ENCODE data around the gene DCST1.
A peak's percentile ranks its signal among the peaks of the same experiment; 100 is the strongest.

The DCST1 gene

GRCh38 chr1:155032886-155033285, 738 bp upstream of the DCST1 start:
- no peak for DNase-seq (ENCODE audit: low read depth in 2 of 2)

DNA sequence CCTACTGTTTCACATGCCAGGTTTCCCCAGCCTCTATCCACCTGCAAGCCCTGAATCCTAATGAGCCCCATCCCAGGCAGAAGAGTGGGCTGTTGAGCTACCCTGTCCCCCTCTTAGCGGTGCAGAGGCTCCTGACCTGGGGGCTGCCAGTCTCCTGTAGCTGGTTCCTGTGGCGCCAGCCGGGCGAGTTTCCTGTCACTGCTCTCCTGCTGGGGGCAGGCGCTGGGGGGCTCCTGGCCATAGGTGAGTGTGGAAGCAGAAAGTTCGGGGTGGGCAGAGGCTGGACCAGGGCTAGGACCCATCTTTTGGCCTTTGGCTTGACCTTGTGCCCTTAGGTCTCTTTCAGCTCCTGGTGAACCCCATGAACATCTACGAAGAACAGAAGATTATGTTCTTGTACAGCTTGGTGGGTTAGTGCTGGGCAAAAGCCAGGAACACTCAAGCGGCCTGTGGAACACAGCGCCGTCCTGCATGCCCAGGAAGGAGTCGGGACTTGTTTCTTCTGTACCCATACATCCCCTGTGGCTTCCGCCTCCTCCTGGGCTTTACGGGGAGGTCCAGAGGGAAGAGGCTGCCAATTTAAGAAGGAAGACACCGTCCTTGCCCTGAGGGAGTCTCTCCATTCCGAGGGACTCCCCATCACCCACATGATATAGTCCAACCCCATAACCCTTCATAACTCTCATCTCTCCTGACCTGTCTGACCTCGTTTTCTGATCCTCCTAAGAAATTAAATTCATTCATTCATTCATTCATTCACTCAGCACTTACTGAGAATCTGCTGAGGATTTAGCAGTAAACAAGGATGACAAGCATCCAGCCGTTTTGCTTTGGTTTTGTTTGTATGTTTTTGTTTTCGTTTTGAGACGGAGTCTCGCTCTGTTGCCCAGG, 939 bp downstream of the DCST1 start:
- no peak for DNase-seq (ENCODE audit: low read depth in 2 of 2)

DNA sequence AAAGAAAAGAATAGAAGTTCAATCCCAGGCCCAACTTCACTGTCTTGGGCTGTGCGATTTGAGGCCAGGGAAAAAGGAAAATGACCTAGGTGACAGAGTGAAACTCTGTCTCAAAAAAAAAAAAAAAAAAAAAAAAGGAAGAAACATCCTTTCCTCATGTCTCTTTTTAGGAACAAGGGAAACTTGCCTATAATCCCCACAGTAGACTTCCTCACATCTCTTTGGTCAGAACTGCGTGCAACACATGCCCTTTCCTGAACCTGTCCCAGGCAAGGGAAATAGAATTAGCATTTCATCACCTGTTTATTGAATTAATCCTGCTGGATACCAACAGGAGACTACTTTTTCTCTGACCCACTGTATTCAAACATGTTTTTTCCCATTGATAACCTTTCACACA, 2.3 kb downstream of the DCST1 start:
- DNase-seq (ENCODE audit: low read depth in 2 of 2) = no peak

DNA sequence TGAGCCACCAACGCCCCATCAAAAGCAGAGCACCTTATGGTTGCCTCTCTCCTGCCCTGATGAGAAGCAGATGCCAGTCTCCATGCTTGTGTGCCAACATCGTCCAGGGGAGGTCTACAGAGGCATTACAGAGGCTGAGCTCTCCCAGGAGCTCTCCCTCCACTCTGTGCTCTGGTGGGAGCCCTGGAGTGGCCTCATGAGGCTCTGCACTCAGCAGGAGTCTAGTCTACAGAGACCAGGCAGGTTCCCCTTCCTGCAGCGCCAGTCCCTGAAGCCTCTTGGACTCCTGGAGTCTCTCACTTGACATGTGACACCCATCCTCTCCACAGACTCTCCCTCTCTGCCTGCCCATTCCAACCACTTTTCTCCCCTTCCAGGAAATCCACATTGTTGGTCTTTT, 3.4 kb downstream of the DCST1 start:
- DNase-seq (ENCODE audit: low read depth in 2 of 2) = no peak

GRCh38 chr1:155037851-155038441, 4.3 kb downstream of the DCST1 start:
- no peak for DNase-seq (ENCODE audit: low read depth in 2 of 2)

- DNase-seq (ENCODE audit: low read depth in 2 of 2) = no peak
Observed at GRCh38 chr1:155038602-155039307, 5.1 kb downstream of the DCST1 start.

GRCh38 chr1:155039308-155039669, 5.7 kb downstream of the DCST1 start:
- DNase-seq (ENCODE audit: low read depth in 2 of 2) = no peak

DNA sequence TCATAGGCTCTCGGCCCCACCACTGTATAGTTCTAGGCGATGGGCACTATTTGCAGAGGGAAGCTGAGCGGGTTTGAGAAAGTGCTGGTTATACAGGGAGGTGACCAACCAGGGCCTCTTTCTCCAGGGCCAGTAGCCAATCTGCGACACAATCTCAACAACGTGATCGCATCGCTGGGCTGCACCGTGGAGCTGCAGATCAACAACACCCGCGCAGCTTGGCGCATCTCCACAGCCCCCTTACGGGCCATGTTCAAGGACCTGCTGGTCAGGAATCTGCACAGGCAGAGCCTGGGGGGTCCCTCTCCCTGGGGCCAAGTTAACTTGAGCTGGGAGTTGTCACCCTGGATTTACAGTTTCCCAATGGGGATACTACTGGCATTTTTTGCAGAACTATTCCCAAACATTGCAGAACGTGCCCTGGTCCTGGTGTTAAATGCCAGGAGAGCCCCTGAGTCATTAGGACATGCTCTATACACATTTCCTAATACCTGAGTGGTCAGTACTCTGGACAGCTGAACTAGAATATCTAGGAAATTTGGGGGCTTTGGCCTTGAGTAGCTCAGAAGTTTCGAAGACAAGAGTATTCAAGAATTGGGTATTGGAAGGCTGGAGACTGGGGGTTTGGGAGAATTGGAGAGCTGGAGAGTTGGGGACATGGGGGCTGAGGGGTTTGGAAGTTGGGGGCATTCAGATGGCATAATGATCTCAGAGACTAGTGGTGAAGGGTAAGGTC, 6.9 kb downstream of the DCST1 start:
- DNase-seq (ENCODE audit: low read depth in 2 of 2) = no peak

GRCh38 chr1:155042789-155043188, 9.2 kb downstream of the DCST1 start:
- DNase-seq (ENCODE audit: low read depth in 2 of 2) = no peak

DNA sequence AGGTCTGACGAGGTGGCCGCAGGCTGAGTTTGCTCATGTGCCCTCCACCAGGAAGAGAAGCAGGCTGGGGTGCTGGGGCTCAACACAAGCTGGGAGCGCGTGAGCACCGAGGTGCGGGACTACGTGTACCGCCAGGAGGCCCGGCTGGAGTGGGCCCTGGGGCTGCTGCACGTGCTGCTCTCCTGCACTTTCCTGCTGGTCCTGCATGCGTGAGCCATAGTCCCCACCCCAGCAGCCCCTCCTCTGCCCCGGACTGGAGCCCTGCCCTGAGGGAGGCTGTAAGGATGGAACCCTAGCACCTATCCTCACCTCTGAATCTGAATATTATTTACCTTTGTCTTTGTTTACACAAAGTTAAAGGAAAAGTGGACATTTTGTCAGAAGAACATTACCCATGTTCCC, 9.7 kb downstream of the DCST1 start:
- DNase-seq (ENCODE audit: low read depth in 2 of 2) = no peak

DNA sequence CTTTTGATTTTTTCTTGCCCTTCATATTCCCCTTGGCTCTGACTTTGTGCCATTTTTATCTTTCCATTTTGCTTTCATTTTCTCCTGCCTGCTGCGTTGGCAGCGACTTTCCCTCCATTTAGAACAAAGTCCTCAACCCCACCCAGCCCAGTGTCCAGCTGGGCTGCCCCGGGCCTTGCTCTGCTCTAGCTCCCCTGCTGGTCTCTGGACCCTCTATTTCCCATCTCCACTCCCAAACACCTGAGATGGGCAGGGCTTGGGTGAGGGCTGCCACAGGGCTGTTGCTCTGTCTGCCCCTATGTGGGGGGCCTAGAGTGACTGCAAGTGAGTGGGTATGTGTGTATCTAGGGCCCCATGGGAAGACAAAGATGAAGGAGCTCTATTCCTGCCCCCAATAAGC, 10.2 kb downstream of the DCST1 start:
- DNase-seq (ENCODE audit: low read depth in 2 of 2) = no peak

- no peak for DNase-seq (ENCODE audit: low read depth in 2 of 2)
Observed at GRCh38 chr1:155044365-155044764, 10.7 kb downstream of the DCST1 start.

DNA sequence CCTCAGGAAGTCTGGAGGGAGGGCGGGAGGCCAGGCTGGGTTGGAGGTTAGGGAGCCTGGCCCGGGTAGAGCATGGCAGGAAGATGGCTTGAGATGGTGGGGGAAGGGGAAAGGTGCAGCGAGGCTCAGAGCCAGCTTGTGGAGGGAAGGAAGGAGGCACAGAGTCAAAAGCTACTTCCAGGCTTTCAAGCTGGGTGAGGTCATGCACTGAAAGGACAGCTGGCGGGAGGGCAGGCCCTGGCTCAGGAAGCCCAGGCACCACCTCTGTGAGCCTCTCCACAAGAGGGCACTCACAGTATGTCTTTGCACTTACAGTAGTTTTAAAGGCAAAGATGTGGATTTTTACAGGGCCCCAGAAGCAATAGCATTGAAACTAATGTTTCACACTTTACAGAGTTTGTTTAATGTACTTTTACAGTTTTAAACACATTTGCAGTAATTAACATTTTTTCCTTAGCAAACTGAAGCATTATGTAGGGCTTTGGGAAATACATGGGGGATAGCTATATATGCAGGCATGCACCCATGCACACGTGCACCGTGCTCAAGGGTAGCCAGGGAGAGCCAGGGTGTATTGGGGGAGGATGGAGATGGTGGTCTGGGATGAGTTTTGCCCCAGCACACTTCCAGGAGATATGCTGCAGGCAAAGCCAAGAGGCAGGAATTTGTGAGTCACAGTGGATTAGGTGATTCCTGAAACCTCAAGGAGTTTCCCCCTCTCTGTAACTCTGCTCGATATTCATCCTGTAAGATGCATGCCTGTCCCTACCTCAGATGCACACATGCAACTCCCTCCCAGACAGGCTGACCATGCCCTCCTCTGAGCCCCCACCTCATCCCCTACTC, 11.4 kb downstream of the DCST1 start:
- no peak for DNase-seq (ENCODE audit: low read depth in 2 of 2)

DNA sequence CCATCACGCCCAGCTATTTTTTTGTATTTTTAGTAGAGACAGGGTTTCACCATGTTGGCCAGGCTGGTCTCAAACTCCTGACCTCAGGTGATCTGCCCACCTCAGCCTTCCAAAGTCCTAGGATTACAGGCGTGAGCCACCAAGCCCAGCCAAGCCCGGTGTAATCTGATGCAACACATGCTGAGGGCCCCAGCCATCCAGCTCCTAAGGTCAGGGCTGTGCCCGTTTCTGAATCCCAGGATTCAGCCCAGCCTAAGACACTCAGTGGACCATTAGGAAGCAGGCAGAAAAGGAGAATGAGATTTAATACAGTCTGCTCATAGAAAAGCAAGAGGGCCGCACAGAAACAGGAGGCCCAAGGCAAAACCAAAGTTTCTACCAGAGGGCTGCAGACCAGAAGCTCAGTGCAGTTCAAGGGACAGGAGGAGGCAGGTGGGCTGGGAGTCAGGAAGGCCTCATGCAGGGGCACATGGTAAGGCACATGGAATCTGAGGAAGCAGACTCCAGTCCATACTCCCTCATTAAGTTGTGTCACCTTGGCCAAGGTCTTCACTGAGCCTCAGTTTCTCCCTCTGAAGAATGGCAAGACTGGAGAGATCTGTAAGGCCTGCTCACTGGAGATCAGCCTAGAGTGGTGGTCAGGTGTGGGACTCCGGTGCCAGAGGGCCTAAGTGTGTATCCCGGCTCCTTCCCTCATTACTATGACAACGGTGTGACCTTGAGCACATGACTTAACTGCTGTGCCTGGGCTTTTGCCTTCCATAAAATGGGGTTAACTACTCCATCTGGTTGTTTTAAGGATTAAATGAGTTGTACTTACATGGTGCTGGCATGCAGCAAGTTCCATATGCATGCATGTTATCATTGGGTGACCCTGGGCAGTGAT, 15.1 kb downstream of the DCST1 start:
- DNase-seq (ENCODE audit: low read depth in 2 of 2) = no peak

GRCh38 chr1:155049651-155050559, 16.3 kb downstream of the DCST1 start:
- DNase-seq (ENCODE audit: low read depth in 2 of 2) = no peak

- peak; percentile 70 to 78 for DNase-seq (ENCODE audit: low read depth in 2 of 2)
Observed at GRCh38 chr1:155050560-155051341, 17.1 kb downstream of the DCST1 start, which contains the start of gene ADAM15. ADAM15 (plus strand) TSS chr1:155051316; CDS start chr1:155051387, 71 bp downstream.

- no peak for DNase-seq (ENCODE audit: low read depth in 2 of 2)
Observed at GRCh38 chr1:155051342-155051776, 17.7 kb downstream of the DCST1 start.

GRCh38 chr1:155051777-155052398, 18.3 kb downstream of the DCST1 start:
- peak in 1 of 2 donors; percentile 35 for DNase-seq (ENCODE audit: low read depth in 2 of 2)

Measured in stimulated activated CD4-positive, alpha-beta T cell treated with anti-CD3 and anti-CD28 coated beads, Interleukin-1b, Interleukin-23, amount 100 ng/mL, for 4 hours (primary cell).